Keratinocyte (primary cell): ENCODE data around the gene A2M.

Experiments
- CTCF ChIP-seq, 3 experiments: IDR thresholded peaks in 1 of 3; conservative IDR thresholded peaks in 1 of 3; optimal IDR thresholded peaks in 1 of 3; 2 replicates in 2 of 3; 3 replicates in 1 of 3; pipeline versions ENCODE3 to v1.5.1; 2011; ENCODE audit warnings: low read length in 3 of 3, mild to moderate bottlenecking in 3 of 3, moderate library complexity in 2 of 3, control low read depth in 1 of 3, inconsistent platforms in 1 of 3; ENCODE audit not compliant: insufficient read depth in 2 of 3; ENCODE audit errors: extremely low read depth in 1 of 3
- EZH2 ChIP-seq: IDR thresholded peaks from one replicate; pipeline ENCODE4 v1.6.1; 2012; ENCODE audit warnings: inconsistent platforms, mild to moderate bottlenecking, low read length, moderate library complexity

DNA sequence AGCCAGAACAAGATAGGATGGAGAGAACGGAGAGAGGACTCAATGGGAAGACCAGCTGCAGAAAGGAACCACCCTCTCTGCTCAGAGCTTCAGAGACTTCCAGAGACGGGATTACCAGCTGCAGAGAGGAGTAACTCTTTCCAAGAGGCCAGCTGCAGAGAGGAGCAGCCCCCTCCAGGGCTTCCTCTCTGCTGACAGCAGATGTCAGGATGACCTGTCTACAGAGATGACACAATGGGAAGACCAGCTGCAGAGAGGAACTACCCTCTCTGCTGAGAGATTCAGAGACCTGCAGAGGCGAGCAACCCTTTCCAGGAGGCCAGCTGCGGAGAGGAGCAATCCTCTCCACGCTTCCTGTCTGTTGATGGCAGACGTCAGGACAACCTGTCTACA is 64.6 kb downstream of the A2M start:
- TF ChIP-seq CTCF (optimal IDR thresholded peaks at IDR 0.05 in 1 of 3, IDR thresholded peaks at IDR 0.05 in 1 of 3, conservative IDR thresholded peaks at IDR 0.05 in 1 of 3; ENCODE audit: extremely low read depth in 1 of 3, insufficient read depth in 2 of 3, low read length in 3 of 3) = no peak
- TF ChIP-seq EZH2 = no peak
